Right lobe of liver (tissue), 6 donors: ENCODE measurements around the gene COL19A1. TPM values are rescaled to one million over a fixed set of nuclear protein-coding genes. Genes with fewer than 3 reads are reported as not detected.
A peak's percentile ranks its signal among the peaks of the same experiment; 100 is the strongest.

Experiments
- ATAC-seq, 4 donors: fragments of 200-7000 bp; cut with Tn5 transposase; one replicate each; pipeline ENCODE4 v1.9.1; 2020; ENCODE audit warnings: mild to moderate bottlenecking in 4 of 4, moderate library complexity in 4 of 4
- DNase-seq, 3 donors: peaks; one replicate each; pipeline ENCODE4 v3.0.0-alpha.2; 2020
- H3K27ac ChIP-seq, 3 donors: fragments of 200-600 bp; one replicate each; pipeline ENCODE4 v1.8.0; 2022
- H3K27me3 ChIP-seq, 2 donors: fragments of 200-600 bp; one replicate each; pipeline ENCODE4 v1.8.0; 2022
- H3K36me3 ChIP-seq, 4 donors: fragments of 200-600 bp; sonication (generic) in 1 of 4; one replicate each; pipeline versions ENCODE4 v1.5.1 to v1.8.0; 2017 to 2022; ENCODE audit warnings: control low read depth in 1 of 4
- H3K4me1 ChIP-seq, 4 donors: fragments of 200-600 bp; sonication (generic) in 1 of 4; one replicate each; pipeline versions ENCODE4 v1.5.1 to v1.8.0; 2017 to 2022; ENCODE audit warnings: control low read depth in 1 of 4
- H3K4me3 ChIP-seq, 3 donors: fragments of 200-600 bp; one replicate each; pipeline ENCODE4 v1.8.0; 2022
- H3K9me3 ChIP-seq, 4 donors: fragments of 200-600 bp; sonication (generic) in 1 of 4; one replicate each; pipeline versions ENCODE4 v1.5.1 to v1.8.0; 2017 to 2022; ENCODE audit warnings: control low read depth in 1 of 4
- POLR2A ChIP-seq: fragments of 450-650 bp; IDR thresholded peaks from one replicate; pipeline ENCODE4 v1.6.1; 2017; ENCODE audit warnings: antibody characterized with exemption, mild to moderate bottlenecking
- WGBS: methylation state at CpG from one replicate; pipeline ENCODE4 v1.1.6; 2018; ENCODE audit warnings: low coverage, low lambda C conversion rate; ENCODE audit not compliant: insufficient coverage; ENCODE audit errors: missing lambda C conversion rate; 5-methylcytosine and 5-hydroxymethylcytosine counted together
- intact Hi-C, 2 donors: fragments of 100-400 bp; cut with DNase I; formaldehyde crosslinking; loops; one replicate each; pipeline versions ENCODE4 v1.11.2 to v1.14.1; 2022
- total RNA-seq, 6 experiments: library from RNA; depleted of rRNA in 2 of 6; stranded (reverse); fragments of >200 nt in 2 of 6; fragmentation: NEBNext Ultra II Directional in 3 of 6; extraction: Animal tissue kit (Norgen Biotek cat#: 25700) in 3 of 6; gene quantifications; one replicate each; pipeline versions ENCODE4 v1.1.0 to v1.2.4, GENCODE V29; 2016 to 2023
- TF ChIP-seq, protein P1 (sequence below), 4 donors: fragments of 200-600 bp in 3 of 4; fragments of 450-650 bp in 1 of 4; IDR thresholded peaks; one replicate each; pipeline versions ENCODE4 v1.5.1 to v1.8.0; 2016 to 2022; ENCODE audit warnings: antibody characterized with exemption in 4 of 4, mild to moderate bottlenecking in 2 of 4
- donor health status: DM: no; HTN: yes; CAD: no.
- donor health status: DM: no; HTN: no; CAD: no.
- donor health status: DM: no; HTN: no; CAD: no.
- donor health status: DM: no; HTN: yes; CAD: no.
- donor health status: DM: no; HTN: yes; CAD: no.

COL19A1 gene
- total RNA-seq, 6 experiments from 2014 or later, result 0.18 to 0.39 (median 0.27) TPM; not detected in 2

GRCh38 chr6:70099732-70100131 lies 233.4 kb downstream of the COL19A1 start:
- Histone ChIP-seq H3K27ac (no peak overlapping the region), H3K4me1 (no peaks in the 10 kb centered on the region), H3K4me3 (no peak overlapping the region), H3K27me3 (no peaks in the 10 kb centered on the region), H3K9me3 (no peaks in the 10 kb centered on the region), H3K36me3 (no peaks in the 10 kb centered on the region)
- no peak for DNase-seq
- no peak for TF ChIP-seq POLR2A
- WGBS, result 13% methylated on average over 3 of the region's 3 CpGs
- ATAC-seq, result peak in 2 of 4 donors; percentile 35 to 75
- intact Hi-C loops, result loop anchor here in 1 of 2 donors (10.0 kb wide), 1 partner anchor 65 kb away; no protein-coding TSS in a partner anchor

DNA sequence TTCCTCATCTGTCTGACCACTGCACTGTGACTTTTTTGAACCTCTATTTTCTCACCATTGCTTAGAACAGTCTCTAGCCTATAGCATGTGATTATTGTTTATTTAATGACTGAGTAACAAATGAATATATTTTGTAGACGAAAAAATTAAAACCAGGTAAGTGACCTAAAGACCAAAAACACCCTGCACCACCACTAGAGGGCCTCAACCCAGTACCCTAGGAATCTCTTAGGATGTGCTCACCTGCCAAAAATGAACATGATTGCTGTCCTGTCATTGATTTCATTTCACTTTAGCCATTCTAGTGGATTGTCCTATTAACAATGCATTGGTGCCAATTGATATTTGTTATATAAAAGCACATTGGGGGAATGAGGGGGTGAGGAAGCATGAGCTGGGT lies 237.4 kb downstream of the COL19A1 start:
- no peak overlapping the region for H3K27ac ChIP-seq
- intact Hi-C loops, result loop anchor here in 1 of 2 donors (10.0 kb wide), 1 partner anchor 61 kb away; no protein-coding TSS in a partner anchor
- ATAC-seq (peak; percentile 56 to 75 (median 72)), DNase-seq (no peak)
- H3K4me3 ChIP-seq, result no peak overlapping the region
- no peaks in the 10 kb centered on the region for H3K27me3 ChIP-seq
- 33% methylated on average over 1 of the region's 1 CpG for WGBS
- H3K36me3 ChIP-seq, result no peaks in the 10 kb centered on the region
- no peaks in the 10 kb centered on the region for H3K4me1 ChIP-seq
- TF ChIP-seq, protein P1, sequence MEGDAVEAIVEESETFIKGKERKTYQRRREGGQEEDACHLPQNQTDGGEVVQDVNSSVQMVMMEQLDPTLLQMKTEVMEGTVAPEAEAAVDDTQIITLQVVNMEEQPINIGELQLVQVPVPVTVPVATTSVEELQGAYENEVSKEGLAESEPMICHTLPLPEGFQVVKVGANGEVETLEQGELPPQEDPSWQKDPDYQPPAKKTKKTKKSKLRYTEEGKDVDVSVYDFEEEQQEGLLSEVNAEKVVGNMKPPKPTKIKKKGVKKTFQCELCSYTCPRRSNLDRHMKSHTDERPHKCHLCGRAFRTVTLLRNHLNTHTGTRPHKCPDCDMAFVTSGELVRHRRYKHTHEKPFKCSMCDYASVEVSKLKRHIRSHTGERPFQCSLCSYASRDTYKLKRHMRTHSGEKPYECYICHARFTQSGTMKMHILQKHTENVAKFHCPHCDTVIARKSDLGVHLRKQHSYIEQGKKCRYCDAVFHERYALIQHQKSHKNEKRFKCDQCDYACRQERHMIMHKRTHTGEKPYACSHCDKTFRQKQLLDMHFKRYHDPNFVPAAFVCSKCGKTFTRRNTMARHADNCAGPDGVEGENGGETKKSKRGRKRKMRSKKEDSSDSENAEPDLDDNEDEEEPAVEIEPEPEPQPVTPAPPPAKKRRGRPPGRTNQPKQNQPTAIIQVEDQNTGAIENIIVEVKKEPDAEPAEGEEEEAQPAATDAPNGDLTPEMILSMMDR (IDR thresholded peaks at IDR 0.05), result peak; percentile 43 to 59 (median 56)
- no peak for TF ChIP-seq POLR2A
- no peaks in the 10 kb centered on the region for H3K9me3 ChIP-seq

DNA sequence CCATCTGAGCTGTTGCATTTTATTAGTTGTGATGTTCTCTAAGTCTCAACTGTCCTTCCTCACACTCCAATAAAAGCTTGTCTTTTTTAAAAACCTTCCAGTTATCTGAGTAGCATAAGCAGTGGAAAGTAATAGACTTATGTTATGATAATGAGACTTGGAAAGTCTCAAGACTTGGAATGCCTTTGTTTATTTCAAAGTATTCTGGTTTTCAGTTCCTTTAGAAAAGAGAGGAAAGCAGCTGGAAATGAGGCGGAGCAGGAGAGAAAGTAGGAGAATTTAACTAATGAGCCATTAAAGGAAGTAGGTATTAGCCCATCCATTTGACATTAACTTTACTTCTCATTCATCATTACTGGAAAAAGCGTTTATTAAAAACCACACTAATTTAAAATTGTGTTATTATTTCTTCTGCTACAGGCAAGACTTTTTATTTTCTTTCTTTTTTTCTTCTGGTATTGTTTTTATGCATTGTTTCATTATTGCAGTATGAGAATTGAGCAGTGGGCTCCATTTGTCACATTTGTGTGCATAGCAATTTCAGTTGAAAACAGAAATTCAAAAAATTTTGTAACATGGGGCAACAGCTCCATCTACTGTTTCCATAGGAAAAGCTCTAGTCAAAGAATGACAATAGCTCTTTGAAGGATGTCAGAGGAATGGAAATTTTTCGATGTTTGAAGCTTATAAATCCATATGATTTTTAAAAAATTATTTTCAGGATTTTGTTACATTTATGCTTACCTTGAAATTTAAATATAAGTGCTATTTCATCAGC lies 241.7 kb downstream of the COL19A1 start:
- WGBS, result 38% methylated on average over 3 of the region's 3 CpGs
- Histone ChIP-seq H3K4me1 (no peaks in the 10 kb centered on the region), H3K27me3 (no peaks in the 10 kb centered on the region), H3K4me3 (no peak overlapping the region), H3K27ac (no peak overlapping the region), H3K36me3 (no peaks in the 10 kb centered on the region), H3K9me3 (no peaks in the 10 kb centered on the region)
- ATAC-seq (peak; percentile 32 to 68 (median 63)), DNase-seq (no peak)
- intact Hi-C loops, result loop anchor here in 1 of 2 donors (10.0 kb wide), 1 partner anchor 57 kb away; no protein-coding TSS in a partner anchor
- TF ChIP-seq POLR2A, result no peak
- TF ChIP-seq, protein P1 (IDR thresholded peaks at IDR 0.05), result peak; percentile 58 to 74 (median 67)

GRCh38 chr6:70110126-70111022 lies 244.0 kb downstream of the COL19A1 start:
- intact Hi-C loops, result no loop called here
- no peak overlapping the region for H3K4me3 ChIP-seq
- H3K36me3 ChIP-seq, result no peaks in the 10 kb centered on the region
- H3K9me3 ChIP-seq, result no peaks in the 10 kb centered on the region
- 46% methylated on average over 2 of the region's 2 CpGs for WGBS
- H3K27ac ChIP-seq, result no peak overlapping the region
- H3K4me1 ChIP-seq, result no peaks in the 10 kb centered on the region
- no peak for TF ChIP-seq POLR2A
- TF ChIP-seq, protein P1 (IDR thresholded peaks at IDR 0.05), result no peak
- no peaks in the 10 kb centered on the region for H3K27me3 ChIP-seq
- DNase-seq, result no peak
- ATAC-seq, result no peak
